HG03575 (cell line): ENCODE data around the gene NCBP2.

ENCODE experiments used
- ATAC-seq: cut with Tn5 transposase; IDR thresholded peaks from one replicate; pipeline ENCODE4 v1.9.1; 2021; ENCODE audit not compliant: unreplicated experiment, insufficient number of reproducible peaks, low FRiP score; ENCODE audit errors: extremely low read depth

Gene NCBP2

DNA sequence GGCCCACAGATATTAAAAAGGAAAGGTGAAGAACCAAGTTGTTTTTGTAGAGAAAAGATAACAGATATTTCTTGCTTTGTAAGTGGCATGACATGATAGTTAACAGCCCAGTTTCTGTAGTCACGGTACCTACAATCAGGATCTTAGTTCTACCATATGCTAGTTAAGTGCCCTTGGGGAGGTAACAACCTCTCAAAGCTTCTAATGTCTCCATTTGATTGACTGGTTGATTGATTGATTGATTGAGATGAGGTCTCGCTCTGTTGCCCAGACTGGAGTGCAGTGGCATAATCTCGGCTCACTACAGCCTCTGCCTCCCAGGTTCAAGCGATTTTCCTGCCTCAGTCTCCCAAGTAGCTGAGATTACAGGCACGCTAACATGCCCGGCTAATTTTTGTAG, 46.1 kb downstream of the NCBP2 start:
- no peak for ATAC-seq

DNA sequence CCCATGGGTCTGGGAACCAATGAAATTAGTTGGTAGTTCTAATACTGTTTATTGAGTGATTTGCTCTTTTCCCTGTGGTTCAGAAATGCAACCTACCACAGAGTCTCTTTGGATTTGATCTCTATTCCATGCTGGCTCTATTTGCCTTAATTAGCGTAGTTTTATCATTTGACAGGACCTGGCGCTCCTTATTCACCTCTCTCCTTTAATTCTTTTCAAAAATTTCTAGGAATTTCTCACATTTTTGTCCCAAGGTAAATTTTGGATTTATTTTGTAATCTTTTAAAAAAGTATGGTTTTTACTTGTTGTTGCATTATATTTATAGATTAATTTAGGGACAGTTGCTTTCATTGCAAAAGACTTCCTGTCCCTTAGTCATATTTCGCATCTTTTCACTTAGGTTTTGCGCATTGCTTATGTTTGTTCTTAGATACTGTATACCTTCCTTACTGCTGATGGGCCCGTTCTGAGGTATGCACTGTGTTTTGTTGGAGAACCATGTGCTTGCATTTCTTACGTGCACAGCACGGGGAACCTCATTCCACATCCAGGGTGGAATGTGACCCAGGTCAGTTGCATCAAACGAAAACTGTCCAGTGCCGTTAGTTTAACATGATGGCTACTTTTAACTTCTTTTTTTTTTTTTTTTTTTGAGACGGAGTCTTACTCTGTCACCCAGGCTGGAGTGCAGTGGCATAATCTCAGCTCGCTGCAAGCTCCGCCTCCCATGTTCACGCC, 47.6 kb downstream of the NCBP2 start:
- no peak for ATAC-seq

DNA sequence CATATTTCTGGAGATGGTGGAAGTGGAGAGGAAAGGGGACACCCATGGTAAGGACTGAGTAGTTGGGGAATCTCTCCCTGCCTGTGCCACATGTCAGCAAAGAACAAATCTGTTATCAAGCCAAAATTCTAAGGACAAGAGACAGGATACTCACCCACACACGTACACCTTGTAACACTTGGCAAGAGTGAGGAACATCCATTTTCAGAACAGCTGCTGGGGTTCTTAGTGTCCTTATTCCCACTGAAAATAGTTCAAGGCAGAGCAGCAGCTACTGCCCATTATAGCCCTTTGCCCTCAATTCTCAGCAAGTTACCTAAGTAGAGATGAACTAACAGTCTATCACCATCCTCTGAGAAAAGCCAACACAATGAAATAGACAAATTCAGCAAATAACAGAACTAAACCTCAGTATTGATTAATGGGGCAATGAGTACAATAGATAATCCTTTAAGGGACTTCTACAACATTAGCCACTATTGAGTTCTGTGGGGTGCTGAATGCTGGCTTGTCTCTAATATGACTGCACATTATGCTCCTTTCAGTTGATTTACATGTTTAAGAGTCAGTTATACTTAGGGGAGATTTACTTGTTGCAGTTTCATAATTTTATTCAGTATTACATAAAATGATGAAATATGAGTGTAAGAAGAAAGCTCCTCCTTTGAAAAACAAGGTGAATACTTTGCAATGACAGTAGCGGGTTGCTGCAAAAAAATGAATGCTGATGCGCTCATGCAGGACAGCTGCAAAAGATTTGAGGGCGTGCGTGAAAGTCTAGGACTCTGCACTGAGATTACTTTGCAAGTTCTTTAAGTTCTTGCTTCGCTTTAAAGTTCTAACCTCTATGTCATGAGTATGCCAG, 52.3 kb downstream of the NCBP2 start:
- no peak for ATAC-seq

DNA sequence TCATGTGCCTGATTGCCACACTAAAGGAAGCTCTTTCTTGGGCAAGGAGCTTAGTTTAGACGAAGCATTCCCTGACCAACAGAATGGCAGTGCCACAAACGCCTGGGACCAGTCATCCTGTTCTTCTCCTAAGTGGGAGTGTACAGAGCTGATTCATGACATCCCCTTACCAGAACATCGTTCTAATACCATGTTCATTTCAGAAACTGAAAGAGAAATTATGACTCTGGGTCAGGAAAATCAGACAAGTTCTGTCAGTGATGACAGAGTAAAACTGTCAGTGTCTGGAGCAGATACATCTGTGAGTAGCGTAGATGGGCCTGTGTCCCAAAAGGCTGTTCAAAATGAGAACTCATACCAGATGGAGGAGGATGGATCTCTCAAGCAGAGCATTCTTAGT, 56.2 kb downstream of the NCBP2 start:
- no peak for ATAC-seq
